ENCODE results near the gene MCCD1.
"Not testable (repeated sequence)": the region's sequence is repeated elsewhere in the genome, so short reads cannot be mapped to it uniquely, and the experiment has no call there.

MCCD1 gene

GRCh38 chr6:31528821-31529328 lies at the start of gene MCCD1:
MCCD1 (plus strand) TSS chr6:31528962; CDS start chr6:31529015, 53 bp downstream.
- DNase-seq (ENCODE audit: low spot score), result no peak

DNA sequence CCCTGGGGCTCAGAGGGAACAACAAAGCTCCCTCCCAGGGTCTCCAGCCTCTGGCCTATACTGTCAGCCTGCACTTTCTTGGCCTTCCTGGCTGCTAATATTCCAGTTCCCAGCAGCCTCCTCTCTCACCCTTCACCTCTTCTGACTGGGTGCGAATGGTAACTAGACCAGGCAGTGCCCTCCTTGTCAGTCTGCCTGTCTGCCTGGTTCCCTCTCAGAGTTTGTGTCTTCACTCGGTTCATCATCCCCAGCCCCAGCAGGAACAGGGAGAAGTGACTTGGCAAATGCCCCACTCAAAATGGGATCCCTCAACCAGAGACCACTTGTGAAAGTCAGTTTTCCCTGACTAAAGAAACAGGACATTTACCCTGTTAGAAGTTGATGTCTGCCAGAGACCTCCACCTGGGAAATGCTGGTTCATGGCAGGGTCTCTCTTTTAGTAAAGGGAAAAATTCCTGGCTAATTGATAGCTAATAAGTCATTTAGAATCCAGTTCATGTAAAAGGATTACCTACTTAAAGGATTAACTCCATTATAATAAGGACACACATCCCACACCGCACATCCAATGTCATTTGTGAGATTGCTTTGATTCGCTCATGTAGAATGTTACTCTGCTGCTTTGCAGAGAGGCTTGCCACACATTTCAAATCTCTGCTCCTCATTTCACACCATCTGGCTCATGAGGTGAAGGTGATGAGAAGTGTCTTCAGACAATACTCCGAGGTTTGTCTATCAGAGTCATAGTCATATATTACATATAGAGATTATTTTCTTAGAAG lies 49.4 kb upstream of the MCCD1 start:
- DNase-seq (ENCODE audit: low spot score), result no peak

DNA sequence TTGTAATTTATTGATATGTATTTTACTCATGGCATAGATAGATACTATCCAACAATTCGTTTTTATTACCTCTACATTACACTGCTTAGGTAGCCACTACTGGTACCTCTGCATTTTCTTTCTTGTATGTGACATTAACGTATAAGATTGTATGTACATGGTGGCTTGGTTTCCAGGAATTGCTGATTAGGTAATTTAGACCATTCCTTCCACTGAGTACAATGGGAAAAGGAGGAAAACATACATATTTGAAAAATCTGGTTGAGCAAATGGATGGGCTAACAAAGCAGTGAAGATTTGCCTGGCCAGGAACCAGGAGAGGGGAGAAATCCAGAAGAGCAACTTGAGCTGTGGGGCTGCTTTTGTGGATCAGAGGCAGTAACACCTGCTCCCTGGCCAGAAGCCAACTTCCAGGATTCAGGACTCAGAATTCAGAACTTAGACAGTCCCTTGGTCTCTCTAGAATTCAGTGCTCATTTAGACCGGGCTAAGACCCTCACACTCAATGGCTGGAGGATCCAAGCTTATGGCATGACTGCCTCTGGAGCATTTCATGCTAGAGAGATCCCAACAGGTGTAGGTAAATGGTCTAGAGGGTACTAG lies 48.7 kb upstream of the MCCD1 start:
- DNase-seq (ENCODE audit: low spot score), result no peak

DNA sequence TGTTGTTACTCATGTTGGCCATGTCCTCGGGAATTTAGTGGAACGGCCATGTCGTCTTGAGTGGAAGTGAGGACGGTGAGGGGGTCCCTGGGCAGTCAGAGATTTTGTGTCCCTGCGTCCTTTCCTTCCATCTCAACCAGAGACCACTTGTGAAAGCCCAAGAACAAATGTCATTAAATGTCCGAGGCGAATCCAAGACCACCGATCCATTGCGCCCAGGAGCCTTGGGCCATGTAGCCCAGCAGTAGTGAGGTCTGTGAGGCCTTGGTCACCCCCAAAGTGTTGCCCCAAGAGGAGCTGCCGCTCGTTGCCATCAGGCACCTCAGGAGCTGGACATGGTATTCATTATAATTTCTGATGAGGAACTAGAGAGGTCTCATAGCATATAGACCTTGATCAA lies 48.2 kb upstream of the MCCD1 start:
- DNase-seq (ENCODE audit: low spot score), result no peak

- DNase-seq (ENCODE audit: low spot score), result no peak
Measured at GRCh38 chr6:31483392-31483791, 45.4 kb upstream of the MCCD1 start.

DNA sequence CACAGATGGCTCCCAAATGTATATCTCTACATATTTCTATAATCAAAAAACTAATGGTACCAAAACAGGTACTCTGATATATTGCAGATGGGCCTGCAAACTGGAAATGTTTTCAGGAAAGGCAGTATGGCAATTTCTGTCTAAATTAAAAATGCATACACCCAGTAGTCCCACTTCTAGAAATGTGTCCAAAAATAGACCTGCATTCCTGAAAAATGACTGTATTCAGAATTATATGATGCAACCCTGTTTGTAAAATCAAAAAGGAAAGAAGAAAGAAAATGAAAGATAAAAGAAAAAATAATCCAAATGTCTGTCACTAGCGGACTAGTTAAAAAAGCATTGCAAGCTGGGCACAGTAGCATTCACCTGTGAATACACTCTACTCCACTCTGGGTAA lies 43.7 kb upstream of the MCCD1 start:
- DNase-seq (ENCODE audit: low spot score), result no peak

DNA sequence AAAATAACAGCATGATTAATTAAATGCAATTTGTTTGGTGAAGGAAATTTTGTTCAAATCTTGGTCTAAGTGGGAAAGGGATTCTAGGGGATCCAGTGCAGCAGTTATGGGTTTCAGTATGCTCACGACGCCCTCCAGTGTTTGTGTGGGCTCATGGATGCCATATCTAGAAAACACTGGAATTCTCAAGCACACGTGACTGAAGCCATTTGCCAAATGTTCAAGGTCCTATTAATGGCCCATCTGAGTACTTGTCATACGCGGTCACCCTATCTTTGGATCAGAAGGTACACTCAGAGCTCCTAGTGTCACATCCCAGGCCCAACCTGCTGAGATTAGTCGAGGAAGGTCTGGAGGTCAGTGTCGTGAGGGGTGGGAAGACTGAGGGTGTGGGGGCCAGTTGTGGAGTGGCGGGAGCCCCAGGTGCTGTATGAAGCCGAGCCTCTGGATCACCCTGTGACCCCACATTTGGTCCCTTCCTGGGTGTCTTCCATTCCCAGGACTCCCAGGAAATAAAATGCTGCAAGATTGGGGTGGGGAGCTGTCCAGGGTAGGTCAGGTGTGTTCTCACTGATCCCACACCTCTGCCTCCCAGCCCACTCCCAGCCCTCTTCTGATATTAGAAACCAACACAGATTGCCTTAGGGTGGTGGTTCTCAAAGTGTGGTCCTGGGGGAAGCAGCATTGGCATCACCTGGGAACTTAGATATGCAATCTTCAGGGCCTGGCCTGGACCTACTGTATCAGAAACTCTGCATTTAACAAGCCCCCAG lies 42.5 kb upstream of the MCCD1 start:
- not testable (repeated sequence) for DNase-seq (ENCODE audit: low spot score)

GRCh38 chr6:31487674-31488073 lies 41.1 kb upstream of the MCCD1 start:
- DNase-seq (ENCODE audit: low spot score), result not testable (repeated sequence)

GRCh38 chr6:31489086-31489485 lies 39.7 kb upstream of the MCCD1 start:
- no peak for DNase-seq (ENCODE audit: low spot score)

GRCh38 chr6:31490115-31490873 lies 38.5 kb upstream of the MCCD1 start:
- DNase-seq (ENCODE audit: low spot score), result no peak

DNA sequence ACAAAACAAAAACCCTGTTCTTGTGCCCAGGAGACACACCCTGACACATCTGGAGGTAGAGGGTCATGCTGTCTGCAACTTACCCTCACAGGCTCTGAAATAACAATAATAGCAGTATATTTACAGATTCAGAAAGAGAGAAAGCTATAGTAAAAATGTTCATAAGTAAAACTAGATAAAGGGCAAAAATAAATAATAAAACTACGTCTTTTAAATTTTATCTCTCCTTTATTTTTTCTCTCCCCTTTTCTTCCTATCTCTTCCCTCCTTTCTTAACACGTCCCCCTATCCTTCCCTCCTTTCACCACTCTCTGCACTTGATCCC lies 35.2 kb upstream of the MCCD1 start:
- DNase-seq (ENCODE audit: low spot score), result not testable (repeated sequence)

GRCh38 chr6:31493875-31494694 lies 34.7 kb upstream of the MCCD1 start:
- peak; percentile 60 for DNase-seq (ENCODE audit: low spot score)

GRCh38 chr6:31495580-31495979 lies 33.2 kb upstream of the MCCD1 start:
- no peak for DNase-seq (ENCODE audit: low spot score)

DNA sequence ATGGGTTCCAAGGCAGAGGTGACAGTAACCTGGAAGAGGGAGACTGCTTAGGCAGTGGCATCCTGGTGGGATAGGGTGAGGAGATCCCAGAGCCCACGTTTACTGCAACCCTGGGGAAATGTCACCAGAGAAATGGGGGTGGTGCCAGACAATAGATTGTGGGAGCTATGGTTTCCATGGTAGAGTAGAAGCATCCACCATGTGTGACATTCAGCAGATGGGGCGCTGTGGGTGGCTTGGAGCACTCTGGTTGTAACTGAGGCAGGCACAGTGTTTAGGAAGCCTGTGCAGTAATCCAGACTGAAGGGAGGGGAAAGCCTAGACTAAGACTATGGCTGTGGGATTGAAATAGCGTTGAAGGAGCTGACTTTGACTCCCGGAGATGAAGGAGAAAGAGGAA lies 31.9 kb upstream of the MCCD1 start:
- not testable (repeated sequence) for DNase-seq (ENCODE audit: low spot score)

GRCh38 chr6:31497531-31498476 lies 31.0 kb upstream of the MCCD1 start, which contains the start of gene MICB:
MICB (plus strand) TSS chr6:31498145; CDS start chr6:31498194, 49 bp downstream.
- DNase-seq (ENCODE audit: low spot score), result peak; percentile 82

- no peak for DNase-seq (ENCODE audit: low spot score)
Measured at GRCh38 chr6:31498748-31499147, 30.0 kb upstream of the MCCD1 start.

DNA sequence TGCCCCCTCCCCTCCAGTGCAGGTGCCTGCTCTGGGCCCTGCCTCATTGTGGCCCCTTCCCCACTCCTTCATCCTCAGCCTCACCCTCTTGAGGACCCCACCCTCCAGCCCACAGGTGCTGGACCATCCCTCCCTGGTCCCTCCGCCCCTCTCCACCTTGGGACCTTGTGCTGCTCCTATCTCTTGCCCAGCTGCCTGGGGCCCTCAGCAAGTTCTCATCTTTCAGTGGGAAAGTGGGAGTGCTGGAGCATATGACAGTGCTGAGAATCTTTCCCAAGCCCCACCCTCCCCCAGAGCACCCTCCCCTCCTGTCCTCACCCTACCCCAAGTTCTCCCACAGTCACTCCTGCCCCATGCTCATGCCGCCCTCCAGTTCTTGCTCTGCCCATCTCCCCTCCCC lies 29.1 kb upstream of the MCCD1 start:
- not testable (repeated sequence) for DNase-seq (ENCODE audit: low spot score)

- no peak for DNase-seq (ENCODE audit: low spot score)
Measured at GRCh38 chr6:31502586-31502985, 26.2 kb upstream of the MCCD1 start.

- not testable (repeated sequence) for DNase-seq (ENCODE audit: low spot score)
Measured at GRCh38 chr6:31509036-31509435, 19.7 kb upstream of the MCCD1 start.

DNA sequence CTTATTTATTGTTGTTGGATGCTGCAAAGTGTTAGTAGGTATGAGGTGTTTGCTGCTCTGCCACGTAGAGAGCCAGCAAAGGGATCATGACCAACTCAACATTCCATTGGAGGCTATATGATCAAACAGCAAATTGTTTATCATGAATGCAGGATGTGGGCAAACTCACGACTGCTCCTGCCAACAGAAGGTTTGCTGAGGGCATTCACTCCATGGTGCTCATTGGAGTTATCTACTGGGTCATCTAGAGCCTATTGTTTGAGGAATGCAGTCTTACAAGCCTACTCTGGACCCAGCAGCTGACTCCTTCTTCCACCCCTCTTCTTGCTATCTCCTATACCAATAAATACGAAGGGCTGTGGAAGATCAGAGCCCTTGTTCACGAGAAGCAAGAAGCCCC lies 18.8 kb upstream of the MCCD1 start:
- DNase-seq (ENCODE audit: low spot score), result no peak
